AG04449 (cell line): ENCODE measurements around the gene ESYT3.

ENCODE experiments used
- CTCF ChIA-PET: fragments of 350-600 bp; formaldehyde crosslinking; extraction: SDS; loops from one replicate; lab custom pipeline; 2021; ENCODE audit warnings: antibody characterized with exemption; lab: Yijun Ruan, JAX
- POLR2A ChIA-PET: fragments of 400-600, 350-600 bp; formaldehyde crosslinking; extraction: SDS; loops from one replicate; lab custom pipeline; 2020; ENCODE audit warnings: antibody characterized with exemption, inconsistent platforms; lab: Yijun Ruan, JAX
- DNase-seq: peaks from one replicate; pipeline ENCODE4 v3.0.0-alpha.2; 2010; ENCODE audit warnings: low read depth, low spot score
- H3K4me3 ChIP-seq: 2 replicates; pipeline ENCODE4 v1.5.1; 2011; ENCODE audit warnings: low read depth, mild to moderate bottlenecking, control low read depth, low read length
- CTCF ChIP-seq: IDR thresholded peaks from one replicate; pipeline ENCODE4 v1.5.1; 2011; ENCODE audit warnings: mild to moderate bottlenecking, moderate library complexity, low read length, control low read depth, inconsistent platforms; ENCODE audit not compliant: insufficient read depth; ENCODE audit errors: missing control alignments

Gene ESYT3

DNA sequence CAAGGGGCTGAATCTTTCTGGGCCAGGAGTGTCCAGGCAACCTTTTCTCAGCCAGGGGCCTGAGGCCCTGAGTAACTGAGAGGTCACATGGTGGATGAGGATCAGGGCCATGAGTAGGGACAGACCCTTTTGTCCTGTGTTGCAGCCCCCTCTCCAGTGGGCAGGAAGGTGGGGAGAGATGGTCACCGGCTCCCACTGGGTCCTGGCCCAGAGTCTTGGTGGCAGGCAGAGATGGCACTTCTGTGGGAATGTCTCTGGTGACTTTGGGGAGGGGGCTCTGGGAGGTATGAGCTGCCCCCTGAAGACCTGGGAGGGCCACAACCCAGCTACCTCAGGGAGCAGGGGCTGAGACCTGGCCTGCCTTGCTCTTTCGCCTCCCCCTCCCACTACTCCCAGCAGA, 6.8 kb downstream of the ESYT3 start:
- POLR2A ChIA-PET = no interaction called here
- CTCF ChIA-PET = interaction anchor here (1.0 to 11.4 kb wide), 4 partner anchors 23 to 481 kb away, joined by 4 to 64 read pairs (median 8); no protein-coding TSS in a partner anchor
- no peak overlapping the region for H3K4me3 ChIP-seq
- no peak for TF ChIP-seq CTCF
- DNase-seq = no peak

DNA sequence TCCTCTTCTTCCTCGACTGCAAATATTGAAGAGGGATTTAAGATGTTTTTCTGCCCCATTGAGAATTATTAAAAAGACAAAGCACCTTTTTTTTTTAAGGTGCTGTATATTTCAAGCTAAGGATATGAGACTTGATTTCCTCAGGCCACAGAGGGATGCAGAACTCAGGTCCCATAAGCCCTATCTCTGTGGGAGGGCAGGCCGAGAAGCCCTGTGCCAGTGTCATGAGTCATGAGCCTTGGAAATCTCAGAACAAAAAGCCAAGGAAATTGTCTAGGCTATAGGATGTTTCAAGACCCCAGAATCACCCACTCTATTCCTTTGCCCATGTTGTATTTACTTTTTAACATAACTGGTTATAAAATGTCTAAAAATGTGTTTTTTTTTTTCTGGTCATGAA, 7.3 kb downstream of the ESYT3 start:
- CTCF ChIA-PET = interaction anchor here (0.6 to 11.4 kb wide), 5 partner anchors 24 to 481 kb away, joined by 3 to 64 read pairs (median 7); no protein-coding TSS in a partner anchor

GRCh38 chr3:138442433-138442832, 8.0 kb downstream of the ESYT3 start:
- POLR2A ChIA-PET = no interaction called here
- no peak for TF ChIP-seq CTCF
- DNase-seq = no peak
- H3K4me3 ChIP-seq = no peak overlapping the region
- CTCF ChIA-PET = interaction anchor here (2.1 to 11.4 kb wide), 3 partner anchors 24 to 480 kb away, joined by 7 to 64 read pairs (median 10); no protein-coding TSS in a partner anchor

More for the DNA sequence above, 7.3 kb downstream of the ESYT3 start:
- POLR2A ChIA-PET = no interaction called here
- no peak for TF ChIP-seq CTCF
- DNase-seq = no peak
- no peak overlapping the region for H3K4me3 ChIP-seq

DNA sequence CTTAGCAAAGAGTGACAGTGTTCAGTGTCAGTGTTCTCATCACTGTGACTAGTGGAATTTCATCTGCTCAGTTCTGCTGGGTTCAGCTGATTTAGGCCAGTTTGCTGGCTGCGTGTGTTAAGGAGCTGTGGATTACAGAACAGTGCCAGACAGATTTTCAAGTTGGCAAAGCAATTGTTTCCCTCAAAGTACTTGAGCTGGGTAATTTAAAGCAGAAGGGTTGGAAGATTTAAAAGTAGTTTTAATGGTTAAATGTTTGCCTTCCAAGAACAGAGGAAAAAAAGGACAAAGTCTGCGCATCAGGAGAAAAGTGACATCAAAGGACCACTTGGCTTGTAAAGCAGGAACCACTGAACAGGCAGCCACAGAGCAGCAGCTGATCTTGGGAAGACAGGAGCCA, 8.7 kb downstream of the ESYT3 start:
- no peak for DNase-seq
- ChIA-PET POLR2A (no interaction called here), CTCF (interaction anchor here (1.0 to 11.4 kb wide), 3 partner anchors 25 to 479 kb away, joined by 4 to 64 read pairs (median 7); no protein-coding TSS in a partner anchor)
- no peak overlapping the region for H3K4me3 ChIP-seq
- TF ChIP-seq CTCF = no peak

DNA sequence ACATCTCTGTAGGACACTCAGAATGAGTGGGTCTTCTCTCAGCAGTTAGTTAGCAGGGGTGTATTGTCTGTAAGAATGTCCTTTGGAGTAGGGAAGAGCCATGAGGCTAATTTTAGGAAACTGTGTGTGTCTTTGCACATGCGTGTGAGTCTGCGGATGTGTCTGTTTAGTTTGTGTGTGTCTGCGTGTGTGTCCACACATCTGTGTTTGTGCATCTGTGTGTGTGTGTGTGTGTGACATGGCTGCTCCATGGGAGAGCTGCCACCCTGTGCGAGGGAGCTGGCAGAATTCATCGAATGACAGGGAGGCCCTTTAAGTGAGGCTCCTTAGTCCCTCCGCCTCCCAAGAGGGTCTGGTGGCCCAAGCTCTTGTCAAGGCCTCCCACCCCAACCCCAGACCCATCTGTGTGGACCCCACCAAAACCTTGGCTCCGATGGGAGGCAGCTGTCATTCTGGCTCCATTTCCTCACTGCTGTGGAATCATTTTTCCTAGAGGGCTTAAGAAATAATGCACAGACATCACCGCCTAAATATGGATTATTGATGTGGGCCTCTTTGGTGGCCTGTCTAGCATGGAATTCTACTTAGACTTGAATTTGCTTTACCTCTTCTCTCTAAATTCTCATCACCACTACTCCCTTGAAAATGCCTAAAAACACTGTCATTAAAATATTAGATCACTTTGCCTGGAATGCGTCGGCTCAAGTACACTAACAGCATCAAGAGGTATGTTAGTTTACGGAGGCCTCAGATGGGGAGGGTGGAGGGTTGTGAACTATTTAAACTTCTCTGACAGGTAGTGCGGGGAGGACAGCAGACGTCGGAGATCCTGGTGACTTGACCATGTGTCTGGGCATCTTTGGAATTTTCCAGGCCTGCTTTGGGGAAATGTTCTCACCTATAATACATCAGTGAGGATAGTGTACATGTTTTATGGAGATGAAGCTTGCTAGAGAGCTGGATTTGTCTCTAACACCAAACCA, 9.4 kb downstream of the ESYT3 start:
- no peak overlapping the region for H3K4me3 ChIP-seq
- DNase-seq = no peak
- no peak for TF ChIP-seq CTCF
- ChIA-PET CTCF (interaction anchor here (1.0 to 11.4 kb wide), 4 partner anchors 26 to 479 kb away, joined by 3 to 64 read pairs (median 6); no protein-coding TSS in a partner anchor), POLR2A (no interaction called here)

- CTCF ChIA-PET = interaction anchor here (0.8 to 11.4 kb wide), 2 partner anchors 27 to 479 kb away, joined by 3 to 64 read pairs; no protein-coding TSS in a partner anchor
- no peak for TF ChIP-seq CTCF
- no peak overlapping the region for H3K4me3 ChIP-seq
- POLR2A ChIA-PET = no interaction called here
- DNase-seq = no peak
Measured at GRCh38 chr3:138445236-138445635, 10.8 kb downstream of the ESYT3 start.
